ENCODE measurements around the gene SFMBT1.

SFMBT1 gene

DNA sequence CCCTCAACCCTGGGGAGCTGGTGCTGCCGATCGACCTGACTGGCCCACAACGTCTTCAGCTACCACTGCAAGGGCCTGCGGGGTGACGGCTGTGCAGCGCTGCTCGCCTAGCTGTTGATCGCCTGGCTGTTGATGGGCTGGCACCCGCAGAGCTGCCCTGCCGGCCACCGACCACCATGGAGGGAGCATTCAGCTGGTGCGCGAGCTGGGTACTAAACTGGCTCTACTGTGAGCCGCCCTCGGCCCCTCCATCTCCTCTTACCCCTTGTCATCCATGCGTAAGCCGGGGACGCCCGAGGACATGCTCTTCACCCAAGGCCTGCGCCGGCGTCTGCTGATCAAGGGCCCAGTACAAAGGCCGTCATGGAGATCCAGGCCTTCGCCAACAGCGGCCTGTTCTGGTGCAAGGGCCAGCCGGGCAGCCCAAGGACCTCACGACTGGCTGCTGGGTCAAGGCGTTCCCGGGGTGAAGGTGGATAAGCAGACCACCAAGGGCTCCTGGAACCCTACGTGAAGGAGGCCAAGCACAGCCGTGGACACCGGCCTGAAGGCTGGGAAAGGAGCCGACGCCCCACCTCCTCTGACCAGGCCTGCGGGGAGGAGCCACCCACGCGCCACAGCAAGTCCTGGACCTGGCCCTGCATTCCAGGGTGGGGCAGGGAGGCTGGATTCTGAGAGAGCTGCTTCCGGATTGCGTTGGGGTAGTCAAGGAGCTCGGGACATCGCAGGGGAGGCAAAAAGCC is 46.9 kb downstream of the SFMBT1 start:
- DNase-seq (ENCODE audit: low read depth), result no peak

DNA sequence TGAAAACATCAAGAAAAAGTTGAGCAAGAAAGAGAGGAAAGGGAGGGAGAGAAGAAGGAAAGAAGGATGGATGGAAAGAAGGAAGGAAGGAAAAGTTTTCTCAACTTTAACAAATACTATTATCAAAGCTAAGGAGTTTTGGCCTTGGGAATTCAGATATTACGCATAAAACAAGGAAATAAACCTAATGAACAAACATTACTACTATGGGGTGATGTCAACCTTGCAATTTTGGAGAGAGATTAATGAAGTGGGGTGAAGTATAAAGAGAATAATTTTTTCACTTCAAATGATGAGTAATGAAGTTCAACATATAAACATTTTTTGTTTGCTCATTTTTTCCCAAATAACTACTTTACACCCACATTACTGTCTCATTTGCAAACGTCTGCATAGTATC is 55.2 kb downstream of the SFMBT1 start:
- no peak for DNase-seq (ENCODE audit: low read depth)

DNA sequence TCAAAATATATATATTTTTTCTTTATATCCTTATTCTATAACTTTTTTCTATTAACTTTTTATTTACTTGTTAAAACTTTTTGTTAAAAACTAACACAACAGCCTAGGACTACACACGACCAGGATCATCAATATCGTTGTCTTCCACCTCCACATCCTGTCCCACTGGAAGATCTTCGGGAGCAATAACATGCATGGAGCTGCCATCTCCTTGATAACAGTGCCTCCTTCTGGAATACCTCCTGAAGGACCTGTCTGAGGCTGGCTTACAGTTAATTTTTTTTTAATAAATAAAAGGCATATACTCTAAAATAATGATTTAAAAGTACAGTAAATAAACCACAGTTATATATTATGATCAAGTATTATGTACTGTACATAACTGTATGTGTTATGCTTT is 58.9 kb downstream of the SFMBT1 start:
- peak; percentile 60 for DNase-seq (ENCODE audit: low read depth)

- peak; percentile 71 for DNase-seq (ENCODE audit: low read depth)
Measured at GRCh38 chr3:52986049-52986448, 59.8 kb downstream of the SFMBT1 start.

- DNase-seq (ENCODE audit: low read depth), result no peak
Measured at GRCh38 chr3:52983828-52984227, 62.0 kb downstream of the SFMBT1 start.

GRCh38 chr3:52983336-52983807 is 62.5 kb downstream of the SFMBT1 start:
- DNase-seq (ENCODE audit: low read depth), result no peak

- no peak for DNase-seq (ENCODE audit: low read depth)
Measured at GRCh38 chr3:52982839-52983238, 63.0 kb downstream of the SFMBT1 start.

DNA sequence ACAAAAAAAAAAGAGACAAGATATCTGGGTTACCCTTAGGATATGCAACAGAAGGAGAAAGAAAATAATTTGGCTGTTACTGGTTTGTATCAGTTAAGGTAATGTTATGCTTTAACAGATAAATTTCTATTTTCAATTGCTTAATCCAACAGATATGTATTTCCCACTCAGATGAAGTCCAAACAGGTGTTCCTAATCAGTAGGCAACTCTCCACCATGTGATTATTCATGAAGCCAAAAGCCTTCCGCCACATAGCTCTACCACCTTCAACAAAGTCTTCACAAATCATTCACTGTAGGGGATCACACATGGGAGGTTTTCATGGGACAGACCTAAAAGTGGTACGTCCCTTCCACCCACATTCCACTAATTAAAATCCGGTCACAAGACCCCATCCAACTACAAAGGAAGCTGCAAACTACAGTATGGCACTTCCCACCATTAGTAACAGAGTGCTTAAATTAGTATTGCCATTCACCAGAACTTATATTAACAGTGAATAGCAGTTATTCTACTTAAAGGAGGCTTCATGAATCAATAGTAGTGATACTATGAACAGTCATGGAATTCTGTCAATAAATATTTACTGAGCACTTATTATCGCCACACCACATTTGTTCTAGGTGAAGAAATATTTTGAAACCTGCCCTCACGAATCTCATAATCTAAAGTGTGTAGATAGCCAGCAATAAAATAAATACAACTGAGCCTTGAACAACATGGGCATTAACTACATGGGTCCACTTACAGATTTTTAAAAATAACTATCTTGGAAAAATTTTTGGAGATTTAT is 66.5 kb downstream of the SFMBT1 start:
- DNase-seq (ENCODE audit: low read depth), result no peak

GRCh38 chr3:52978109-52978754 is 67.6 kb downstream of the SFMBT1 start:
- no peak for DNase-seq (ENCODE audit: low read depth)

GRCh38 chr3:52973806-52974205 is 72.1 kb downstream of the SFMBT1 start:
- peak; percentile 64 for DNase-seq (ENCODE audit: low read depth)

DNA sequence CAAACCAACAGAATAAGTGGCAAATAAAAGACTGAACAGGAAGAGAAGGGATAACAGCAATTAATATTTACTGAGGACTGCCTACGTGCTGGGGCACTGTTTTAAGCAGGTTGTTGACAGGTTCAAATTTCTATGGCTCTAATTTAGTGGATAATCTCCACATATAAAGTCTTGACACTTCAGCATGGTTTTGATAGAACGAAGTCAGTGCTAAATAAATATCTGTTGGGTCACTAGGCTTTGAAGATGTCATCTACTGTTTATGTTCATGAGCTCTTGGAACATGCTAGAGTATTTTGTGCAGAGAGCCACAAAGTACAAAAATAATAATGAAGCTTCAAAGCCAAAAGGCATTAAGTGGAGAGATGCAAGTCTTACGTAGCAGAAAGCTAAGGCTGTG is 74.0 kb downstream of the SFMBT1 start:
- no peak for DNase-seq (ENCODE audit: low read depth)

GRCh38 chr3:52967398-52967797 is 78.5 kb downstream of the SFMBT1 start:
- no peak for DNase-seq (ENCODE audit: low read depth)

DNA sequence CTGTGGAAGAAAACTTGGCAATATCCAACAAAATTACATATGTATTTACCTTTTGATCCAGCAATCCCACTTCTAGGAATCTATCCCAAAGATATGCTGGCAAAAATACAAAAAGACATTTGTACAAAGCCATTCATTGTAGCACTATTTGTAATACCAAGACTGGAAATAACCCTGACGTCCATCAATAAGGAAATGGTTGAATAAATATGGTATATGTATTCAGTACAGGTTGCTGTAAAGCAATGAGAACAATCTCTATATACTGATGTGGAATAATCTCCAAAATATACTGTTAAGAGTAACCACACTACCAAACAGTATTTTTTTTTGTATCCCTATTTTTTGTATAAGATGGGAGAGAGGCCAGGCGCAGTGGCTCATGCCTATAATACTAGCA is 83.7 kb downstream of the SFMBT1 start:
- no peak for DNase-seq (ENCODE audit: low read depth)

DNA sequence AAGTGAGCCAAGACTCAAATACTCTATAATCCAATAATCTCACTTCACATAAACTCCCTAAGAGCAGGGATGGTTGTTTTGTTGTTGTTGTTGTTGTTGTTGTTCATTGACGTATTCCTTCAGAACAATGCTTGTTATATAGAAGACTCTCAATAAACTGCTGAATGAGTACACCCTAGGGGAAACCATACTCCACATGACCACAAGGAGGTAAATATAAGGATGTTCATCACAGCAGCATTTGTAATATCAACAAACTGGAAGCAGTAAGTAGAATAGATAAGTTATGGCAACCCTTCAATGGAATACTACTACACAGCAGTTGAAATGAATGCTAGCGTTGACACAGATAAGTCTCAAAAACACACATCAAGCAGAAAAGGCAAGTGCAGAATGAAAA is 86.1 kb downstream of the SFMBT1 start:
- DNase-seq (ENCODE audit: low read depth), result no peak

DNA sequence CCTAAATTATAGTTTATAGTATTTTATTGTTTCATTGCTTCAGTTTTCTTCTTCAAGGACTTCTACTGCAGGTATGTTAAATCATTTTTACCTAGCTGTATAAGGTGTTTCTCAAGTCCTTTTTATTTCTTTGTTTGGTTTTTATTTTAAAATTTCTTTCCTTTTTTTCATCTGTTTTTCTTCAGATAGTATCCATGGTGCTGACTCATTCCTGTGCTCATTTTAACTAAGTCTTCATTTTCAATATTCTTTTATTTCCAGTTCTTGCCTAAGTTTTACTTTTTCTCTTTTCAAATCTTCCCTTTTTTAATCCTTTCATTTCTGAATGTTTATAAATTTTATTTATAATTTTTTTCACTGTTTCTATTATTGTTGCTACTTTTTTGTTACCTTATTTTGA is 106.3 kb downstream of the SFMBT1 start:
- peak; percentile 10 for DNase-seq (ENCODE audit: low read depth)

- peak; percentile 72 for DNase-seq (ENCODE audit: low read depth)
Measured at GRCh38 chr3:52934630-52935530, 111.0 kb downstream of the SFMBT1 start.

DNA sequence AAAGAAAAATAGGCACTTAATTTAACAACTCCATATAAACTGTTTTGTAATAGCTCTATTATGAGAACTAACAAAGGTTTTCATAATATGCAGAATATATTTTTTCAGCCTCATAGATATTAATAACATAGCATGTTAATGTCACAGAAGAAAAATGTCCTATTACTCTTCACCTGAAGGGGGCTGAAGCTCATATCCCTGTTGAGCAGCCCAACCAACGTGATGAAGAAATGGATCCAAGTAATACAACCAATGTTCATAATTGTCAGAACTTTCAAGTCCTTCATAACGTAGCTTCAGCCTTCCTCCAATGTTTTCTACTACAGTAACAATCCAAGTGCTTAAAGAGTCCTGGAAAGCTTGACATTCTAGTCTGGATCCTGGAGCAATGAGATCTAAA is 114.0 kb downstream of the SFMBT1 start:
- no peak for DNase-seq (ENCODE audit: low read depth)

DNA sequence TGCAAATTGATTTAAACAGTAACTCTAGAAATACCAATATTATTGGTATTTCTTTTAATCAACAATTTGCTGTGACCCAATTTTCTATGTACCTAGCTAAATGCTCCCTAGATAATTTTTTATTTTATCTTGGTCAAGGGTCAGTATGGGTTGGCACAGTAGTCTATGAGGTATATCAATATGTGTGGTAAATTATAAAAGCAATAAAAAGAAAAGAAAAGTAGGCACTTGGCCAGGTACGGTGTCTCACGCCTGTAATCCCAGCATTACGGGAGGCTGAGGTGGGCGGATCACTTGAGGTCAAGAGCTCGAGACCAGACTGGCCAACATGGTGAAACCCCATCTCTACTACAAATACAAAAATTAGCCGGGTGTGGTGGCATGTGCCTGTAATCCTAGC is 114.5 kb downstream of the SFMBT1 start:
- DNase-seq (ENCODE audit: low read depth), result no peak

DNA sequence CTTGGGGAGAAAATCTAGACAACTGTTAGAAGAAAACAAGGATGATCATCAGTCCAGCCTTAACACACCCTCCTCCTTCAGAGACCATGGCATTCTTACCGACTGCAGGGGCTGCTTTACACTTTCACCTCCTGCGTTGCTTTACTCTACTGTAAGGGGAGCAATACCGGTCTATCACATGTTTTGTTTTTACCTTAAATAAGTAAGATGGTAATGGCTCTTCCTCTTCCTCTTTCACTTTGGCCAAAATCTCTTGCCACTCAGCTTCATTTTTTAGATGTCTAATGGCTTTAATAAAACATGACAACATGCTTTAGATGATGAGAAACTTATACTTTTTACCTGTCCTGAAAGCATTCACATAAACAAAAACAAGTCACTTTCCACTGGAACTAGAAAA is 115.1 kb downstream of the SFMBT1 start:
- DNase-seq (ENCODE audit: low read depth), result no peak

- no peak for DNase-seq (ENCODE audit: low read depth)
Measured at GRCh38 chr3:52926554-52926953, 119.3 kb downstream of the SFMBT1 start.

- DNase-seq (ENCODE audit: low read depth), result no peak
Measured at GRCh38 chr3:52925405-52926313, 120.2 kb downstream of the SFMBT1 start.
